NCI-H526 treated with DMSO at 0.1 percent for 48 hours (cell line): Measurements from ENCODE around the gene PROZ.
A peak's percentile ranks its signal among the peaks of the same experiment; 100 is the strongest.

Source experiments
- DNase-seq: peaks from one replicate; lab custom pipeline; 2025; lab: John Stamatoyannopoulos, UW

PROZ gene

DNA sequence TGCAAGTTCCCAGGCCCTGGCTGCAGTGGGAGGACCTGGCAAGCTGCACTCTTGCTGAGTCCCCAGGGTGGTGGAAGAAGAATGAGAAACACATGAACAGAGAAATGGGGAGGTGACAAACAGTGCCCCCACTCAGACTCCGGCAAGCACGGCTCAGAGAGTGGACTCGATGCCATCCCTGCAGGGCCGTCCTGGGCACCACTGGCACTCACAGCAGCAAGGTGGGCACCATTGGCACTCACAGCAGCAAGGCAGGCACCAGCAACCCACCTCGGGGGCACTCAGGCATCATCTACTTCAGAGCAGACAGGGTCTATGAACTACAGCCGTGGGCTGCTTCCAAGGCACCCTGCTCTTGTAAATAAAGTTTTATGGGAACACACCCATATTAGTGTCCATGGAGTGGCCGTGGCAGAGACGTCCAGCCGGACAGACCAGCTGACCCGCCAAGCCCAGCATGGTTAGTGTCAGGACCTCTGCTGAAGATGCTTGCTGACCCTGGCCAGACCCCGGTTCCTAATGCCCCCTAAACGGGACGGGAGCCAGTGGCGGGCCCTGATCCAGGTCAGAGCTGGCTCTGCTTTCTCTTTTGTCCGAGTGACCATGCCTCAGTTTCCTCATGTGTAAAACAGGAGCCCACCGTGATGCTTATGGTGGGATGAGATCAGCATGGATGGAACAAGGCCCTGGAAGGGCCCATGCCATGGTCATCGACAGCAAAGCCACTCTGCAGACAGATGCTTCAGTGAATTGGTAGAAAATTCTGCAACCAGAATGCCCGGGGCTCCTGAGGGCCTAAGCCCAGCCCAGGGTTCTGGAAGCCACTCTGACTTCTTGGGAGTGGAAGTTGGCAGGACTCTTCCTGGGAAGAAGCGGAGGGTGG is 37.9 kb upstream of the PROZ start:
- DNase-seq: no peak

DNA sequence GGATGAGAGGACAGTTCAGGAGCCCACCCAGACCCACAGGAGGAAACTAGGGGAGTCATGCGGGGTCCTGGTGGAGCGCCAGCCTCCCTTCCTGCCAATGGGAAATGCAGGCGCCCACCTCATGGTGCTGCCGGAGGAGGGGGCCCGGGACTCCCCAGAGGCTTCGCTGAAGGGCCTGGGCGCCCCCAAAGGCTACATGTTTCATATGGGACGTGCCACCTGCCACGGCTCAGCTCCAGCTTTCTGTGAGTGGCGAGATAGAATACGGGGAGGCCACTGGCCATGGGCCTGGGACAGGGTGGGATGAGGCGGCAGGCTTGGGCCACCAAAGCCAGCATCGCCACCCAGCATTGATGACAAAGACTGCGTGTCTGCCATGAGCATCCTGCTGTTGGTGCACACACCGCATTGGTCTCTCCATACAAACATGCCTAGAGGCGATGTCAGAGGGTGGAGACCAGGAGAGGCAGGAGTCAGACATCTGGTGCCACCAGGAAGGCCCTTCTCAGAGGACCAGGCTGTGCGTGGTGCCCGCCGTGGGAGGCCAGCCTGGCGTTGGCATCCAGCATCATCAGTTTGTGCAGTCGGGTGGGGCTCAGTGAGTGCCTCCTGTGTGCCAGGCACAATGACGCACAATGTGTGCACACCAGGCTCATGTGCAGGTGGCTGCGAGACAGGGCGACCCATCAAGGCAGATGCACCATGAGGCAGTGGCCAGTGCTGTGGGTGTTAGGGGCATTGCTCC is 37.1 kb upstream of the PROZ start:
- no peak for DNase-seq

DNA sequence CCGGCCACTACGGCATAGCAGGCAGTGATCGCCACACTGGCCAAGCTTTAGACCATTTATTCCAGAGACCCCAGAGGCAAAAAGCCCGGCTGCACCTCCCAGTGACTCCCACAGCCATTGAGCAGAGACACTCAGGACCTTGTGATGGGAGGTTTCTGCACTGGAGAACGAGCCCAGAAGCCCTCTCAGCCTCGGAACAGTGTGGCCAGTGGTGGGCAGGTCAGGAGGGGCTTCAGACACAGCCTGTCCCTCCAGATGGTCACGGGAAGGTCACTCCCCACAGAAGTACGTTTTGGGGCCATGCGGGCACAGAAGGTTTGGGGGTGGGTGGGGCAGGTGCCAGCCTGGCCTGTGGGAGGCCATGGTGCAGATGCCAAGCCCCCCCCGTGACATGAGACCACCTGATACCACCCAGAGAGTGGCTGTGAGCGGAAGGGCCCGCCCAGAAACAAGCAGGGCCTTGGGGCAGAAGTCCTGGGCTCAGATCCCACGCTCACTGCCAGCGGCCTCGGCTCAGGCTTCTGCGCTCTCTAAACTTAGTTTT is 36.4 kb upstream of the PROZ start:
- DNase-seq: no peak

DNA sequence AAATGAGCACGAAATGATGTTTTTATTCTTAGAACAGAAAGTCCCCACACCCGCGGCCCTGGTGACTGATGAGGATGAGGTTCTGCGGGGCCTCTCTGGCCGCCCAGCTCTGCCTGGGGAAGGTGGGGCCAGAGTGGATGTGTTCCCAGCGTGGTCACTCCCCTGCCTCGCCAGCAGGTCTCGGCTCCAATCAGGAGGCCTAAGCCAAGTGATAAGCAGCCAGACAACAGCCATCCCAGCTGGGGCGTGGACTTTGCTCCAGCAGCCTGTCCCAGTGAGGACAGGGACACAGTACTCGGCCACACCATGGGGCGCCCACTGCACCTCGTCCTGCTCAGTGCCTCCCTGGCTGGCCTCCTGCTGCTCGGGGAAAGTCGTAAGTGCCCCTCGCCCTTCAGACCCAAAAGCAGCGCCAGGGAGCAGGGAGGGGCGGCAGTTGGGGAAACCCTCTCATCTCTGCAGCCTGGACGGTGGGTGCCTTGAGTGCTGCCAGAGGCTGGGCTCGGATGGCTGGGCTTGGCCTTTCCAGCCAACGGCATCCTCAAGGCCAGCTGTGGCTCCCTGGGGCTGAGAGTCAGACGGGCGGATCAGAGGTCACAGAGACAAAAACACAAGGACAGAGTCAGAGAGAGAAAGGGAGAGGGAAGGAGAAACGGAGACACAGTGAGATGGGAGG is 35.8 kb upstream of the PROZ start, which contains the start of gene F10:
Gene F10 (plus strand): TSS at position 250 of the 676 bp plus-strand sequence. CDS start 57 bp downstream, at position 307.
- peak; percentile 43 for DNase-seq

DNA sequence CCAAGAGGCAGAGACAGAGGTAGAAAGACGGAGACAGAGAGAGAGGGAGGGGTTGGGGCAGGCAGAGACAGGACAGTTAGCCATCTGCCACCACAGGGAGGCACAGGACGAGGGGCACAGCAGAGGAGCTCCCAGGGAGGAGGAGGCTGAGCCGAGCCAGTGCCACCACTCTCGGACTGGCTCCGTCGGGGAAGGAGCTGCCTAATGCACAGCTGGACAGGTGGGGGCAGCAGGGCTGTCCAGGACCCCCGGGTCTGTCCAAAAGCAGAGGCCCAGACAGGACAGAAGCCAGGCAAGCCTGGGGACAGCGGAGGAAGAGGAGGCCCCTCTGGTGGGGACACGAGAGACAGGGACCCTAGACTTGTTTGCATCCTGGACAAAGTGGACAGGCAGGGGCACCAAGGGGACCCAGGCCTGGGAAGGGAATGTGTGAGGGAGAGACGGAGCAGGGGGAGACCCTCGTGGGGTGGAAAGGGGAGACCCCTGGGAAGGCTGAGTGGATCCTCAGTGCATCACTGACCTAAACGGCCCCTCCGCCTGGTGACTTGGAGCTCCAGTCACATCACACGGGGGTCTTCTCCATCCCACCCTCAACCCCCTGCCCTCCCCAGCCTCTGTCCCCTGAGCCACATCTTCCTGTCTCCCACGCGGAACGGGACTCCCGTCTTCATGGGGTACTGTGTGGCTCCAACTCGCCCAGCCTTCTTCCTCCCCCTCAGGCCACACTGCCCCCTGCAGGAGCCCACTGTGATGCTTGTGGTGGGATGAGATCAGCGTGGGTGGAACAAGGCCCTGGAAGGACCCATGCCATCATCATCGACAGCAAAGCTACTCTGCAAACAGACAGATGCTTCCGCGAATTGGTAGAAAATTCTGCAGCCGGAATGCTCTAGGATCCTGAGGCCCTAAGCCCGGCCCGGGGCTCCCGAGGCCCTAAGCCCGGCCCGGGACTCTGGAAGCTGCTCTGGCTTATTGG is 34.9 kb upstream of the PROZ start:
- DNase-seq: no peak

DNA sequence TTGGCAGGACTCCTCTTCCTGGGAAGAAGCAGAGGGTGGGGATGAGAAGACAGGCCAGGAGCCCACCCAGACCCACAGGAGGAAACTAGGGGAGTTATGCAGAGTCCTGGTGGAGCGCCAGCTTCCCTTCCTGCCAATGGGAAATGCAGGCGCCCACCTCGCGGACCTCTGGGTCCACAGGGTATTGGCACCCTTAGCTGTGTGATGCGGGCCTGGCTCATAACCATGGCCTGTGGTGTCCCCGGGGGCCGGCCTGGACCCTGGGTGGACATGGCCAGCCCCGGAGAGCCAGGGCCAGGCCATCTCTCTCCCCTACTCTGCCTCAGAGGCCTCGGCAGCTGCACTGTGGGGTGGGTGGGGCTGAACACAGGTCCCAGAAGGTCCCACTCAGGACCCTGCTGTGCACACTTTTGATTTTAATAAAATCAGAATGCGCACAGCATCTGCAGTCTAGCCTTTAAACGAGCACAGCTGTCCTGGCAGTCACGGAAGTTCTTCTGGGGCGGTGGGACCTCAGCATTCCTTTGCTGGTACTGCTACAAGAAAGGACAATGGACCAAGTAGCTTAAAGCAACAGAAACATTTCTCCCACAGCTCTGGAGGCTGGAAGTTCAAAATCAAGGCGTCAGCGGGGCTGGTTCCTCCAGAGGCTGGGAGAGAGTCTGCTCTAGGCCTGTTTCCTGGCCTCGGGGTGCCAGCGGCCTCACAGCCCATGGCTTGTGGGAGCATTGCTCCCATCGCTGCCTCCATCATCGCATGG is 34.1 kb upstream of the PROZ start:
- no peak for DNase-seq

DNA sequence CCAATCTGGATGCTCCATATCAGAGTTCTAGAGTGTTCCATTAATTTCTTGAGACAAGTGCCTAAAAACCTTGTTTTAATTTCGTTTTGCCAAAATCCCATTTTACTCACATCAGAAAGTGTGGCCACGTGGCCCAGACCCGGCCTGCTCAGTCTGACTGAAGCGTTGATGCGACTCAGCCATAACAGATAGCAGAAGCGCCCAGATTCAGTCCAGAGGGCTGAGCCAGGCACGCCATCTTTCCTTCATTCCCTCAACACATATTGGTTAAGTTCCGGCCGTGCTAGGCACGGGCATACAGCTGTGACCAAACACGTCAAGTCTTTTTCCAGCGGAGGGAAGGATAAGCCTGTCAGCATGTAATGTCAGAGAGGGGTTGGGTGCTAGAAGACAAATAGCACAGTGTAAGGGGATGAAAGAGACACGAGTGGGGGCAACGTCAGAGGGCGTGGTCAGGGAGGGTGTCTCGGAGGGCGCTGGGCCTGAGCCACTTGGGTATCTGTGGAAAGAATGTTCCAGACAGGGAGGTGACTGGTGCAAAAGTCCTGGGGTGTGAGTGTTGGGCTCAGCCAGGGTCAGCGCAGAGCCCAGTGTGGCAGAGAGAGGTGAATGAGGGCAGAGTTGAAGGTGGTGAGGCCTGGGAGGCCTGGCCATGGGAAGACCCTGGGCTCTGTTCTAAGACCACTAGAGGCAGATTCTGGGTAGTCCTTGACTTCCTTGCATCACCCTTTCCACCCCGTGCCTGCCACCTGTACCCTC is 32.8 kb upstream of the PROZ start:
- no peak for DNase-seq

DNA sequence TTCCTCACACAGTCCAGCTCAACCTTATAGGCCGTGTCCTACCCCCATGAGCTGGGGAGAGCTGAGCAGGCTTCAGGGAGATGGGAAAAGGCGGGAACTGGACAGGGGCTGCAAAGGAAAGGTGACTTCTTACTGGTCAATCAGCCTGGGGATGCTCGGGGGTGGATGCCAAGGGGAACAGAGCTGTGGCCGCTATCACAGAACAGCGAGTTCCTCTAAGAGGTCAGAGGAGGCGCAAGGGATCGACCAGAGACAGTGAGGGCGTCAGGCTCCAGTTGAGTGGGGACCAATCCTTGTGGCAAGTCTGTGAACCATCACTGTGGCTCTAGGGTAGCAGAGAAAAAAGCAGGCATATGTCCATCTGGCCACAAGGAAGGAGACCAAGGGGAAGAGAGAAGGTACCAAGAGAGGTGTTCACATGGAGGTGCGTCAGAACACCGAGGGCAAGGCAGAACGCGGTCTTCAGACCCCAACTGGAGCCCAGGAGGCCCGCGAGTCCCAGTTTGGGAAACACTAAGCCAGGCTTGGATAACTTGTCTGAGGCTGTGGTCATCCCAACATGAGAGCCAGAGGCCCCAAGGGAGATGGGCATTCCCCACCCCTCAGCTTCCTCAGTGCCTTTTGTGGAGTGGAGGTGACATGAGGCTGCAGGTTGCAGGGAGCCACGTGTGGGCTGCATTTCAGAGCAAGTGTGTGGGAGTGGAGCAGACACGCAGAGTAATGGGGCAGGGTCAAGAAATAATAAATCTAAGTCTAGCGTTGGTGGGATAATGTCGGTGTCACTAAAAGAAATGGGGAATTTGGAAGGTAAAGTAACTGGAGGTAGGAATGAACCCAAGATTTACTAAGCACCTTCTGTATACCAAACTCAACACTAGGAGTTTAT is 31.9 kb upstream of the PROZ start:
- DNase-seq: no peak

DNA sequence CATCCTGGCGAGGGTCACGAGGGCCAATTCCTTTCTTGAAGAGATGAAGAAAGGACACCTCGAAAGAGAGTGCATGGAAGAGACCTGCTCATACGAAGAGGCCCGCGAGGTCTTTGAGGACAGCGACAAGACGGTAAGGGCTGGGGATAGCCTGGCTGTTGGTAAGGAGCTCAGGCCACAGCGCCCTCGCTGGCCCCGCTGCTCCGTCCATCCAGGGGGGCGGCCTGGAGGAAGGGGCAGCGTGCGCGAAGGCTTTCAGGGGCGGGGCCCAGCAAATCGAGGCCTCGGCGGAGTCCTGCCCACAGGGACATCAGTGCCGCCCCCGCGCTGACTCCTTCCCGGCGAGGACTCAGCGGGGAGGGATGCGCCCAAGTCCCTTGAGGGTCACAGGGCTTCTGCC is 29.0 kb upstream of the PROZ start:
- DNase-seq: no peak

DNA sequence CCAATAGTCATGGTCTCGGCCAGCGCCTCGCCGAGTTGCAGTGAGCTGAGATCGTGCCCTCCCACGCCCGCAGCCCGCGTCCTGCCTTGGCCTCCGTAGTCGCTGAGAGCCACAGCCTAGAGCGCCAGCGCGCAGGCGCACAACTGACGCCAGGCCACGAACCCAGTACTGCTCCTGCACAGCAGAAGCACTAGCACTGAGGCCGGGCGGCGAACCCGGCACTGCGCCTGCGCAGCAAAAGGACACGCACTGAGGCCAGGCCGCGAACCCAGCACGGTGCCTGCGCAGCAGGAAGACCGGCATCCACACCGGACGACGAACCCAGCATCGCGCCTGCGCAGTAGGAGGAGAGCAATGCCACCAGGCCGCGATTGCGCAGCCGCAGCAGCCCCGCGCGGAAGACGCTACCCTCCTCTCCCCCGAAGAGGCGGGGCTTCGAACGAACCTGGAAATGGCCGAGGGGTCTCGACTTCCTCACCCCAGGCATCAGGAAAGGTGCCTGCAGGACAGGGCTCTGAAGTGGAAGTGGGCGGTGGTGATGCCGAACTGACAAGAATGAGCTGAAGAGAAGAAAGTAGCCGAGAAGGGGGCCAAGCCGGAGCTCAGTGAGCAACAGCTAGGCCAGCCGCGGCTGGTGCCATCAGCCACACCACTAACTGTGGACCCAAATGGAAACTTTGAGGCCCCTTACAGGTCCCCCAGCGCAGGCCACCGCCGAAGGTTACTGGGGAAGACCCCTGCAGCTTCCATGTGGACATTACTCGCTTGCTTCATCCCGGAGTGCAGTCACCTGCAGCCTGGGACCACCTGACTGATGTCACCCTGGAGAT is 28.3 kb upstream of the PROZ start:
- no peak for DNase-seq

DNA sequence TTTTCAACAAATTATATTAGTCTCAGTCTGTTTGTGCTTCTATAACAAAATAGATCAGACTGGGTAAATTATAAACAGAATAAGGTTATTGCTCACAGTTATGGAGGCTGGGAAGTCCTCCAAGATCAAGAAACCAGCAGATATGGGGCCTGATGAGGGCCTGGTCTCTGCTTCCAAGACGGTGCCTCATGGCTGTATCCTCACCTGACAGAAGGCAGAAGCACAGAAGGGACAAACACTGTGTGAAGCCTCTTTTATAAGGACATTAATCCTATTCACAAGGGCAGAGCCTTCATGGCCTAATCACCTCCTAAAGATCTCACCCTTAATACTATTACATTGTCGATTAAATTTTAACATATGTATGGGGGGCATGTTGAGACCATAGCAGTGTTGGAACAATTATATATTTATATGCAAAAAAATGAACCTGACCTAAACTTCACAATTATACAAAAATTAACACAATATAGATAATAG is 23.1 kb upstream of the PROZ start:
- no peak for DNase-seq

DNA sequence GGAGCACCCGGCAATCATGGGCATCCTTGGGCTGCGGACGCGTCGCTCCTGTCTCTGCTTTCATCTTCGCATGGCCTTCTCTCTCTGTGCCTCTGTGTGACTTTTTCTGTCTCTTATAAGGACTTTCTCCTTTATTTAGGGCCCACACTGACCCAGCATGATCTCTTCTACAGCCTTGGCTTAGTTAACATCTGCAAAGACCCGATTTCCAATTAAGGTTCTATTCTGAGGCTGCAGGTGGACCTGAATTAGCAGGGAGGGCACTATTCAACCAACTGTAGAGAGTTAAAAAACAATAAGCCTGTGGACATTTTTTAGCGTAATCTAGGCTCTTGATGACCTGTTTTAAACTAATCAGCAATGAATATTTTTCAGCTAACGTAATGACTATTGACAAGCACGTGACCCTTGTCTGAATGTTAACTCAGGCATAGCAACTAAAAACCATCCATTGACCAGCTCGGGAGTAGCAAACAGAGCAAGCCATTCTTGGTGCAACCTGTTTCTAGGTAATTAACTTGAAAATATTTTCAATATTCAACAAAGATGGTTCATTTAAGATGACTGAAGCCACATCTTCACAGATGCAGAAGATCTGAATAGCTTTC is 20.7 kb upstream of the PROZ start:
- no peak for DNase-seq

DNA sequence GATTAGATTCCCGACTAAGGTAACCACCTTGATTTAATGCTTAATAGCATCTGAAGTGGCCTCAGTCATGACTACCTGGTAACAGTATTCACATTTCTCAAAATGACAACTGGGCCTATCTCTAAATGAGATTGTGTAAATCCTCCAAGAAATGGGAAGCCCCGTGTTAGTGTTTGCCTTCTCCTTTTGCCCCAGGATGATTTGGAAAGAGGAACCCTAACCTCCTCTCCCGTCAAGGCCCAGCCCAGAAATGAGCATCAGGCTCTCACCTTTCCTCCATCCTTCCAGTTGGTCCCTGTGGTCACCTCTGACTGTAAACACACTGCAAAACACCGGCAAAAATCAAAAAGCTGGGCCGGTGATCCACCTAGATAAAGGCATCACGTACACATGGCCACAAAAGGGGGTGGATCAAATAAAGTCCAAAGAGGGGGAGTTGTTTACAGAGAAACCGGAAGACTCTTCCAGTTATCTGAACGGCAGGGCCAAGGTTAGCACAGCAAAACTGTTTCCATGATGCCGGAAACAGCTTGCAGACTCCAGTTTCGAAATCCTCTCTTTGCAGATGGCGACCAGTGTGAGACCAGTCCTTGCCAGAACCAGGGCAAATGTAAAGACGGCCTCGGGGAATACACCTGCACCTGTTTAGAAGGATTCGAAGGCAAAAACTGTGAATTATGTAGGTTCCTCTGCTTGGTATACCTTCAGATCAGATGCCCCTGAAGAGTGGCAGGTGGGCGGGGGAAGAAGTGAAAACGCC is 19.5 kb upstream of the PROZ start:
- DNase-seq: no peak

DNA sequence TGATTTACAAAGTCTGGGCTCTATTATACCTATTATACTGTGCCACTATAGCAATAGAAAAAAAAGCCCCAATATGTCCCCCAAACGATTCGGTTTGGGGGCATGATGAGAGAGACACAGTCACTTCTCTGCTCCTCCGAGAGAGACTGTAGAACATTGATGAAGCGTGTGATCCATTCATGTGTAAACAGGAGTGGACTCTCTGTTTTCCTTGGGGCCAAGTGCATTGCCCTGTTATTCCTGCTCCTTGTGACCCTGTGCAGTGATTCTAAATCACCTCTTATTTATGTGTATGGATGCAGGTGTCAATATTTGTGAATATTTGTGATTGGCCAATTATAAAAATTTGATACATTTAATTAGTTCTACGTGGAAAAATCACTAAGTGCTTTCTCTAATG is 18.9 kb upstream of the PROZ start:
- no peak for DNase-seq

DNA sequence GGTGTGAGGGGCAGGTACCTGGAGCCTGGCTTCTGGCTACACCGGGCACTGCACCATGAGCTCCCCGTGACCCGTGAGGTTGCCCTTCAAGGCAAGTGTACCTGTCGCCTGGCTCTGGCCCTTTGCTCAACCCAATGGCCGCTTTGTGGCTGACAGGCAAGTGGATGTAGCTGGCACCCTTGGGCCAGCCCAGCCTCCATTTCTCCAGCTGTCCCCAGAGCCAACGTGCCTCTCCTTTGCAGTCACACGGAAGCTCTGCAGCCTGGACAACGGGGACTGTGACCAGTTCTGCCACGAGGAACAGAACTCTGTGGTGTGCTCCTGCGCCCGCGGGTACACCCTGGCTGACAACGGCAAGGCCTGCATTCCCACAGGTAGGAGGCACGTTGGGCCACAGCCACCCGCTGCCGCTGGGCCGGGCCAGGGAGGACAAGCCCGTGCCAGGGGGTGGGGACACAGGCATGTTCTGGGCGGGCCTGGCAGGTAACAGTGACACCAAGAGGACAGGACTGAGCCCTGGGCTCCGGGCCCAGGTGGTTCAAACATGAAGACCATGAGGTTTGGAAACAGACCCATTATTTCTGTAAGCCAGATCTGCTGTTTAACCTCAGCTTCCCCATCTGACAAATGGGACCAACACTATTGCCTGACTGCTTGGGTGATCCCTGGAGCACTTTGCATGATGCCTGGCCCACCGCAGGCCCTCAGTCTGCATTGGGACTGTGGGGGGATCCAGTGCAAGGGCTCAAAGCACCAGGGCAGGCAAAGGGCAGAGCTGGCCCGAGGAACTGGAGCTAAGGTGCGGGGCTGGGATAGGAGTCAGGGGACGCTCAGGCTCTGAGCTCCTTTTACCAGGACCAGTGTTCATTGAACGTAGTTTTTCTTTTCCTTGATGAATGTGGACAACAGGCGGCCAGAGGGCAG is 17.5 kb upstream of the PROZ start:
- DNase-seq: no peak
